Measurements from ENCODE around the gene IQCM.

Gene IQCM

DNA sequence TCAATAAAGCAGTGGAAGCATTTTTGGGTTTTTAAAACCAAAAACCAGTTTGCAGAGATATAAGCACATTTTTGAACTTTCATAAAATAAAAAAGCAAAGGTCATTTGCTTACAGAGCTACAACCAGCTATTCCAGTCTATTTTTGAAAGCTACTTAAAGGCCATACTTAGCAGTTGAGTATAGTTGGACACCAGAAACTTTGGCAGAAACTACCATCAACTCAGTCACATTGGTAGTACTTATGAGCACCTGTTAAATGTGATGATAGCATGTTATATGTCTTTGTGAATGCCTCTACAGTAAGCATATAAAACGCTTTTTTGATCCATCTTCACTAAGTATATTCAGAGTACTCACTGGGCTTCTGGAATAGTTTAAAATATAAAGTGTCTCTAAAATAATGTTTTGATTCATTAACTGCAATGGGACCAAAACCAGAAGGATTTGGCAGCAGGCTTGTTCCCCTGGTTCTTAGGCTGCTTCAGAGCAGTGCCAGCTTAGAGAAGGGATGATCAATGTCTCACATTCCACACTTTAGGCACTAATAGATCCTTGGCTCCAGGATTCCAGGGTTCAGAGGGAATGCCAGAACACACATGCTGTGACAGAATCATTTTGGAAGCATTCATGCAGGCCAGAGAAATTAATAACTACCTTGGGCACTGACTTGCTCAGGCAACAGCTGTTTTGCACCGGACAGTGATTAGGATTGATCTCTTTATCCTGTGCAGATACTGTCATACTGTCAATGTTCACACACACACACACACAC, 103.9 kb downstream of the IQCM start:
- no peaks in the 10 kb centered on the region; the same call in 1 of the 2 replicates for H3K9me3 ChIP-seq (ENCODE audit: control insufficient read depth, insufficient read depth, low read length)
- H3K9ac ChIP-seq (ENCODE audit: low read depth, low read length) = no peak overlapping the region
- no peaks in the 10 kb centered on the region for H3K4me1 ChIP-seq (ENCODE audit: insufficient read depth, low read length)
- H3K36me3 ChIP-seq (ENCODE audit: insufficient read depth, low read length) = no peaks in the 10 kb centered on the region

DNA sequence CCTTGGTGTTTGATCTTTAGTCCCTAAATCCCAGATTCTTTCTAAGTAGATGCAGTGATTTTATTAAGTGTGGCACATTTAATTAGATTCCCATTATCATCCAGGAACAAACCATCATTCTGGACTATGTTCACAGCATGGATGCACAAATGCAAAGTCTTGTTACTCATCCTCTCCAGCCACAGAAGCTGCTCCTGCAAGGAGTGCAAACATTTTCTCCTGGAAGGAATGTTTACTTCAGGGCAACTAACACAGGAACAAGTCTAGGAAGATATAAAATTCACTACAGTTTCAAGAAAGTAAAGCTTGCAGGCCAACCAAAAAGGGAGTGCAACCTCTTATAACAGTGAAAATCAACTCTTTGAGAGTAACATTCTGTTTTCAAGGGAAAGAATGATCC, 106.0 kb downstream of the IQCM start:
- Histone ChIP-seq H3K9ac (ENCODE audit: low read depth, low read length) (no peak overlapping the region), H3K36me3 (ENCODE audit: insufficient read depth, low read length) (no peaks in the 10 kb centered on the region), H3K4me1 (ENCODE audit: insufficient read depth, low read length) (no peaks in the 10 kb centered on the region), H3K9me3 (ENCODE audit: control insufficient read depth, insufficient read depth, low read length) (no peaks in the 10 kb centered on the region; the same call in 1 of the 2 replicates)

DNA sequence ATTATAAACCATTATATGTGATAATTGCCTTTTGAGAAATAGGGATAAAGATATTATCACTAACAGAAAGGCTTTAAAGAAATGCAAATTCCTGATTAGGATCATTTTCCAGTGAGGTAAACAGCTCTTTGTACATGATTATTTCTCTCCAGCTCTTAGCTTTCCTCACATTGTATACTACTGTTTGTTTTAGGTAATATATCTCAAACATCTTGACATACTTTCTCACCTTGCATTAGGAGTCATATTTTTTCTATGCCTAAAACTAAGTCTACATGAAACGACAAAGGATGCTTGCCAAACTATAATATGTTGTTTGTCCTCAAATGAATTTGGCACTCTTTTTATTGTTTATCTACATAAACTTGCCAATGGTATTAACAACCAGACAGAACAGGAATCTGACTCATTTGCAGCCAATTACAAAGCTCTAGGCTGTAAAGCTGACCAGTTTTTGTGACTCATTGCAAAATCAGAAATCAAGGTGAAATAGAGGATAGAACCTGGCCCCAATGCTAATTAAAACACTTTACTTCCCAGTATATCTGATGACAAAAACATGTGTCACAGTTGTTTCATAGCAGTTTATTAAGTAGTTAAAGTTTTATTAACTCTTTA, 107.0 kb downstream of the IQCM start:
- no peak overlapping the region for H3K9ac ChIP-seq (ENCODE audit: low read depth, low read length)
- H3K4me1 ChIP-seq (ENCODE audit: insufficient read depth, low read length) = no peaks in the 10 kb centered on the region
- H3K9me3 ChIP-seq (ENCODE audit: control insufficient read depth, insufficient read depth, low read length) = no peaks in the 10 kb centered on the region
- no peaks in the 10 kb centered on the region for H3K36me3 ChIP-seq (ENCODE audit: insufficient read depth, low read length)

DNA sequence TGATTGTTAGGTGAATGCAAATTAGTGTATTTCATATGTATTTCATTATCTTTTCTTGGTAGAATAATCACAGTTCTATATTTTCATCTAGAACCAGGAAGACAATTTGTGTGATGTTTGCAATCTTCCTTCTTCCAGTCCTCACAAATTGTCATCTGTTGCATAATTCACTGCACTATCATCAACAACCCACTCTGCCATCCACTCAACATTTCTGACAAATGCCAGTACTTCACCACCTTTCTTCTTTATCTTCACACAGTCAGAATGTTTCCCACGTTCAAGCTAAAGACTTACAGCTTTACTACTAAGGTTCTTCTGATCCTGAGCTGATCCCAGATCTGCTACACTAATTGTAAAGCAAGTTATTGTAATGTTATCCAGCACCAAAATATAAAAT, 107.8 kb downstream of the IQCM start:
- H3K9me3 ChIP-seq (ENCODE audit: control insufficient read depth, insufficient read depth, low read length) = no peaks in the 10 kb centered on the region
- H3K4me1 ChIP-seq (ENCODE audit: insufficient read depth, low read length) = no peaks in the 10 kb centered on the region
- no peak overlapping the region for H3K9ac ChIP-seq (ENCODE audit: low read depth, low read length)
- no peaks in the 10 kb centered on the region for H3K36me3 ChIP-seq (ENCODE audit: insufficient read depth, low read length)

DNA sequence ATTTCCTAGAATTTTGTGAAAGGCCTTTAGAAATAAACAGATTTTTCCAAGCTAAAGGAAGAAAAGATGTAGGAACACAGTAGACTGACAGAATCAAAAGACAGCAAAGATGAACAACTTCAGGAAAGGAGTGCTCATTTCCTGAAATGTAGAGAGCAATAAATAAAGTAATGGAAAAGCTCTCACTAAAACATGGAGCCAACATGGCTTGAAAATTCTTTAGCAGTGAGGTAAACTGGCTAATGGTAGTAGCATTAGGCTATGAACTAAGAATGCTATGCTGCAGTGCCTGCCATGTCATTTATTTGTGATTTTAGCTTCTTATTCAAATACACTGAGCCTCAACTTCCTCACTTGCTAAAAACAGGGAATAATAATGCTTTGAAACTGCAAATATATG, 108.7 kb downstream of the IQCM start:
- Histone ChIP-seq H3K4me1 (ENCODE audit: insufficient read depth, low read length) (no peaks in the 10 kb centered on the region), H3K36me3 (ENCODE audit: insufficient read depth, low read length) (no peaks in the 10 kb centered on the region), H3K9me3 (ENCODE audit: control insufficient read depth, insufficient read depth, low read length) (no peaks in the 10 kb centered on the region), H3K9ac (ENCODE audit: low read depth, low read length) (no peak overlapping the region)

DNA sequence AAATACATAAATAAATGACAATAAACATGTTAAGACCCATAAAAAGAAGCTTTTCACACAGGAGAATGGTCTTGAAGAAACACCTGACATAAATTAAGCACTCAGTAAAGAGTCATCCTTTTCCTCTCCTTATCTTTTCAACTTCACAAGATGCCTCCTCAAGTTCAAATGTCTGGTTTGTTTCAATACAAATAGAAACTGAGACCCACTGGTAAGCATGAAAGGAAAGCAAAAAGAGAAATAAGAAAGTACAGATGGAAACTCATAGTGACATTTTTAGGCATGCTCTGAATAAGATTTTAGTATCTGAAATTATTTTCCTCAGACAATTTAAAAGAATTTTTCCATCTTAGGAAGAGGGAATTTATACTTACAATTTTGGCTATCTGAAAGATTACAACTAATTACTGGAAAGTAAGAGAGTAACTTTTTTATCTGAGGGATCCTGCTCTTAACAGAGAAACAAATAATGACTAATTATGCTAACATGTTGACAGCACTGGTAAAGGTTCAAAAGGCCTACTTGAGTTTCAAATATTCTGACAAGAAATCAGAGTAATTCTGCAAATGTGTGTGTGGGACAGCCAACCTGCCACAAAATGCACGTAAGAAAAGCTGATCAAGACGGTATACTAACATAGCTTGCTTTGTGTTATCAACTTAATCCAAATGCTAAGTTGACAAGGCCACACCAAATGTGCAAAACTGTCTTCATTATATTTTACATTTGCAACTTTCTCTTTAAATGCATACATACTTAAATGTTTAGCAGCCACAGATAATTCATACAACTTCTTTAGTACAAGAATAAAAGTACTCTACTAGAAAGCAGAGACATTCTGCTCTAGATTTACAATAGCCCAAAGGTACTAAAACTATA, 113.0 kb downstream of the IQCM start:
- no peaks in the 10 kb centered on the region for H3K4me1 ChIP-seq (ENCODE audit: insufficient read depth, low read length)
- H3K9me3 ChIP-seq (ENCODE audit: control insufficient read depth, insufficient read depth, low read length) = no peaks in the 10 kb centered on the region
- H3K36me3 ChIP-seq (ENCODE audit: insufficient read depth, low read length) = no peaks in the 10 kb centered on the region
- H3K9ac ChIP-seq (ENCODE audit: low read depth, low read length) = no peak overlapping the region

DNA sequence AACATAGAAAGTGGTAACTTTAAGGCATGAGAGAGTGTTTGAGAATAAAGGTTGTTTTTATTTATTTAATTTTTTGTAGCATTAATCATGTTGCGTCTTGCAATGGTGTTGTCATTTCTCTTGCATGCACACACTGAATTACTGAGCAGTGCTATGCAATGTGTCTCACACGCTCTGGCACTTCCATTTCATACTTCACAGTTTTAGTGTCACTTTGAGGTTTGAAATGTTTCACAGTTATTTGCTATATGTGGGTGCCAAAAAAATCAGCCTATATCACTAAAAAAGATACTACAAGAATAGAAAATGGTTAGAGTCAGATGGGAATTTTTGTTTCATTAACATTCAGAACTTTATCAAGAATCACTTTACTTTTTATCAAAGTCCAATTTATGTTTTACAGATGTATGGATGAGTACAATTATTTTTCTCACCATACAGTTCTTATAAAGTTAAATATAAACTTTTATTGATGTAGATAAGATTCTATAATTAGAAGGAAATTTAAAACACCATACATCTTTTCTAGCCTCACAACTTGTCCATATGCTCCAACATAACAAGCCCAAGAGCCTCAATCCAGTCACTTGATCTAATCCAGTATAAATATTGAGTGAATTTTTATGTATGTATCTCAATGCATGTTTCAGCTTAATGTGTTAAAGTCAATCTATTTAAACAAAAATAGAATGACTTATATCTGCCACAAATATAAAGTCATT, 114.0 kb downstream of the IQCM start:
- no peaks in the 10 kb centered on the region for H3K4me1 ChIP-seq (ENCODE audit: insufficient read depth, low read length)
- no peaks in the 10 kb centered on the region for H3K36me3 ChIP-seq (ENCODE audit: insufficient read depth, low read length)
- no peak overlapping the region for H3K9ac ChIP-seq (ENCODE audit: low read depth, low read length)
- H3K9me3 ChIP-seq (ENCODE audit: control insufficient read depth, insufficient read depth, low read length) = no peaks in the 10 kb centered on the region

DNA sequence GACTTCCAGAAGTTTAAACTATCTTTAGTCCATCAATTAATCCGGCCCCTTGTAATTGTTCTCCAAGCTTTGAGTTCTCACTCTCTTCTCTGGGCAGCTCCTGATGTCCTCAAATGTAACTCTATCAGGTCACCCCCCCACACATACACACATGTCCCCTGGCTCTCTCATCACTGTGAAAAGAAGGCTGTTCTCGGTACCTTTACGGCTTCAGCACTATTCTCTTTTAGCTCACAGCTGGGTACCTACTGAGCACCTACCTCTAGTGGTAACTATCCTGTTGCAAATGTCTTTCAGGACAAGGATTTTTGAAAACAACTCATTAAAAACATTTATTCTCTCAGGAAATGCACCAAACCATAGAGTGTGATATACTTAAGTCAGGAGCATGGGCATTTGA, 115.4 kb downstream of the IQCM start:
- no peaks in the 10 kb centered on the region for H3K9me3 ChIP-seq (ENCODE audit: control insufficient read depth, insufficient read depth, low read length)
- H3K4me1 ChIP-seq (ENCODE audit: insufficient read depth, low read length) = no peaks in the 10 kb centered on the region

DNA sequence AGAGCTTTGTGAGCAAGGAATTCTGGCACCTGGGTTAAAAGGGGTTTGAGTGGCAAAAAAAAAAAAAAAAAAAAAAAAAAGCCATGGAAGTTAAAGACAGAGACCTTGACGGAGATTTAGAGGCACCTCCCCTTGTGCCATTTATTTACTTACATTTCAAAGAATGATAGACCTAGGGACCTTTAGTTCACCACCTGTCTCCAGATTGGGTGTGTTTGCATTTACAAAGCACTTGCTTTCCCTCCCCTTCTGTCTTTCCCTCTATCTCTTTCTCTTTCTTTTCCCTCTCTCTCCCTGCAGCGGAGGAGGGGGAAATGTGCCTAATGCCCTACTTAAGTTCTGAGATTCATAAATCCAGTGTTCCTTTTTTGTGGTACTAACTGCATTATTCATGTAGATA, 116.0 kb downstream of the IQCM start:
- Histone ChIP-seq H3K4me1 (ENCODE audit: insufficient read depth, low read length) (no peaks in the 10 kb centered on the region), H3K9me3 (ENCODE audit: control insufficient read depth, insufficient read depth, low read length) (no peaks in the 10 kb centered on the region), H3K36me3 (ENCODE audit: insufficient read depth, low read length) (no peaks in the 10 kb centered on the region), H3K9ac (ENCODE audit: low read depth, low read length) (no peak overlapping the region)

More for the DNA sequence above, 115.4 kb downstream of the IQCM start:
- Histone ChIP-seq H3K9ac (ENCODE audit: low read depth, low read length) (no peak overlapping the region), H3K36me3 (ENCODE audit: insufficient read depth, low read length) (no peaks in the 10 kb centered on the region)

DNA sequence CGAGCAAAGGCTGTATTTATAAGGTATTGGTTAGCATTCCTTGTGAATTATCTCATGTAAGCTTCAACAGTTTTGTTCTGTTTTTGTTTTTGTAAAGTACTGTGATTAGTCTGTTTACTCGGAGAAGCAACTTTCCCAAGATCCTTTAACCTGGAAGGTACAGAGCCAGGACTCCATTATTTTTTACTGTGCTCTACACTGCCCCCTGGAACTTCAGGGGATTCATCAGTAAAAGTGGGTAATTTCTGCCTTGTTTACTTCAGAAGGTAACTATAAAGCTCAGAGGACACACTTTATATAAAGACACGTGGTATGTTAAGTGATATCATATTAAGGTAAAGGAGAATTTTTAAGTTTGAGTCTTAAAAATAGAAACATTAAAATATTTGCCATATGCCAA, 124.9 kb downstream of the IQCM start:
- Histone ChIP-seq H3K36me3 (ENCODE audit: insufficient read depth, low read length) (no peaks in the 10 kb centered on the region), H3K4me1 (ENCODE audit: insufficient read depth, low read length) (no peaks in the 10 kb centered on the region), H3K9me3 (ENCODE audit: control insufficient read depth, insufficient read depth, low read length) (no peaks in the 10 kb centered on the region), H3K9ac (ENCODE audit: low read depth, low read length) (no peak overlapping the region)

DNA sequence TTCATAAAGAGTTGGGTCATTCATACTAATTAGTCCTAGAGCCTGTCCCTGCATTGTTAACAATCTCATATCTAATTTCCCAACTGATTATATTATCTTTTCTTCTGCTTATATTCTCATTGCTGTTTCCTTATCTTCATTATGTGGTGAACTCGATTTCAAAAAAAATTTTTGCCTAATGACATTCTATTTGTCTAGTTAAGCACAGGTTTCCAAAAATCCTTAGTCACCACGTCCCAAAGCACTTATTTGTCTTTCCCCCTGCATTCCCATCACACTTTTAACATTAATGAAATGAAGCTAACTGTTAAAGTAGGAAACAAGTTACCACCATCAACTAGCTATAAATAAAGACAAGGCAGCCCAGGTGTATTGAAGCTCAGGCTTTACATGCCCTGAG, 131.1 kb downstream of the IQCM start:
- no peaks in the 10 kb centered on the region for H3K9me3 ChIP-seq (ENCODE audit: control insufficient read depth, insufficient read depth, low read length)
- H3K9ac ChIP-seq (ENCODE audit: low read depth, low read length) = no peak overlapping the region
- H3K4me1 ChIP-seq (ENCODE audit: insufficient read depth, low read length) = no peaks in the 10 kb centered on the region
- H3K36me3 ChIP-seq (ENCODE audit: insufficient read depth, low read length) = no peaks in the 10 kb centered on the region

DNA sequence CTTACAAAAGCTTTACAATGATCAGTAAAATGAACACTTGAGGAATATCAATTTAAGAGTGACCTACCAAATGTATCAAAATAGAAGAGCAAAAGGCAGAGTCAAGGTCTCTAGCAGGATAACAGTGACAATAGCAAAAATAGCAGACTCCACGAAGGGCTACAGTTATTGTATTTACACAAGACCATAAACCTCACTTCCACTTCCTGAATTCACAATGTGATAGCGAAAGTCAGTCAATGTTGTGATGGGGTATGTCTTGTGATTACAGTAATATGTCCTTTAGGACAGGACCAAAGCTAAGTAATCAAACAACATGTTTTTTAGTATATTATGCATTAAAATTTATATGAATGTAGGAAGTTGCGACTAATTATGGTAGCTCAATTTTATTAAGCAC, 139.6 kb downstream of the IQCM start:
- Histone ChIP-seq H3K9ac (ENCODE audit: low read depth, low read length) (no peak overlapping the region), H3K9me3 (ENCODE audit: control insufficient read depth, insufficient read depth, low read length) (no peaks in the 10 kb centered on the region), H3K4me1 (ENCODE audit: insufficient read depth, low read length) (no peaks in the 10 kb centered on the region), H3K36me3 (ENCODE audit: insufficient read depth, low read length) (no peaks in the 10 kb centered on the region)

DNA sequence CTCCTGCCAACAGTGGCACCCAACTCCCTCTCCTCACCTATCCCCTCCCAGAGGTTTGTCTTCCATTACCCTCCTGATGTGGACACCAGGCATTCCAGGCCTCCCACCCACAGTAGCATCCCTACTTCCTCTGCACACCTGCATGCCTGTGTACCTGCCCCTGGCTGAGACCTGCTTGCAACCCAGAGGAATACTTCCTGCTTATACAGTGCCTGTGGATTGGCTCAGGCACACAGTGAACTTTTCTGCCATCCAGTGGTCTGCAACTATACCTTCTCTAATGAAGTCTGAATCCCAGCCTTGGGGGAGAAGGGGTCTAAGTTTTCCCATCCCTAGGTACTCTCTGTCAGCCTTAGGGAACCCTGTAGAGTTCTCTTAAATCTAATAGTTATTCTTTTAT, 169.9 kb downstream of the IQCM start:
- H3K4me1 ChIP-seq (ENCODE audit: insufficient read depth, low read length) = 0 out of 2 replicates have a peak, but pooled peaks cover 4% of the 10 kb centered on the region
- no peaks in the 10 kb centered on the region for H3K9me3 ChIP-seq (ENCODE audit: control insufficient read depth, insufficient read depth, low read length)
- H3K36me3 ChIP-seq (ENCODE audit: insufficient read depth, low read length) = no peaks in the 10 kb centered on the region
- H3K9ac ChIP-seq (ENCODE audit: low read depth, low read length) = no peak overlapping the region

DNA sequence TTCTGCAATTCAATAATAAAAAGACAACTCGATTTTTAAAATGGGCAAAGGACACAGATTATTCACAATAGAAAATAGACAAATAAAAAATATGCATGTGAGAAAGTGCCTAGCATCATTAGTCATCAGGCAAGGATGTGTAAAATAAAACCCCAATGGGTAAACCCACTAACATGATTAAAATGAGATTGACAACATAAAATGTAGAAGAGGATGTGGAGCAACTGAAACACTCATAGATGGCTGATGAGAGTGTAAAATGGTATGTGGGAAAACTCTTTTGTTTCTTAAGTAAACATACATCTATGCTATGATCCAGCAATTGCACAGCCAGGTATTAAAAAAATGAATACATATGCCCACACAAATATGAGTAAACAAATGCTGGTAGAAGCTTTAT, 177.6 kb downstream of the IQCM start:
- Histone ChIP-seq H3K4me1 (ENCODE audit: insufficient read depth, low read length) (no peaks in the 10 kb centered on the region), H3K36me3 (ENCODE audit: insufficient read depth, low read length) (no peaks in the 10 kb centered on the region), H3K9ac (ENCODE audit: low read depth, low read length) (no peak overlapping the region), H3K9me3 (ENCODE audit: control insufficient read depth, insufficient read depth, low read length) (no peaks in the 10 kb centered on the region)
